ENCODE measurements around the gene STAT3.

The STAT3 gene

GRCh38 chr17:42372142-42372541 is 16.1 kb downstream of the STAT3 start:
- TF ChIP-seq EGR1 (IDR thresholded peaks at IDR 0.05) (no peak), TAF1 (IDR thresholded peaks at IDR 0.05; ENCODE audit: low read depth) (no peak), YY1 (IDR thresholded peaks at IDR 0.05; ENCODE audit: low read depth) (no peak), TCF12 (IDR thresholded peaks at IDR 0.05; ENCODE audit: low read depth) (no peak), USF1 (IDR thresholded peaks at IDR 0.05) (no peak), REST (IDR thresholded peaks at IDR 0.05; ENCODE audit: low read depth) (no peak), ZBTB7A (IDR thresholded peaks at IDR 0.05; ENCODE audit: low read depth) (no peak)

GRCh38 chr17:42365136-42365535 is 23.1 kb downstream of the STAT3 start:
- TF ChIP-seq USF1 (IDR thresholded peaks at IDR 0.05) (no peak), EP300 (IDR thresholded peaks at IDR 0.05; ENCODE audit: borderline replicate concordance) (no peak), TCF12 (IDR thresholded peaks at IDR 0.05; ENCODE audit: low read depth) (no peak), CREB1 (IDR thresholded peaks at IDR 0.05; ENCODE audit: low read depth) (no peak), FOXM1 (IDR thresholded peaks at IDR 0.05; ENCODE audit: borderline replicate concordance, low read depth) (no peak), MAX (IDR thresholded peaks at IDR 0.05) (no peak), RAD21 (IDR thresholded peaks at IDR 0.05; ENCODE audit: low read depth) (no peak), CEBPB (IDR thresholded peaks at IDR 0.05) (no peak), EGR1 (IDR thresholded peaks at IDR 0.05) (no peak), TEAD4 (IDR thresholded peaks at IDR 0.05) (no peak), ZBTB7A (IDR thresholded peaks at IDR 0.05; ENCODE audit: low read depth) (no peak), REST (IDR thresholded peaks at IDR 0.05; ENCODE audit: low read depth) (no peak)

- no peak for TF ChIP-seq MAX (IDR thresholded peaks at IDR 0.05)
- TF ChIP-seq FOXM1 (IDR thresholded peaks at IDR 0.05; ENCODE audit: borderline replicate concordance, low read depth) = no peak
- TF ChIP-seq TEAD4 (IDR thresholded peaks at IDR 0.05) = no peak
- no peak for TF ChIP-seq NFIC (IDR thresholded peaks at IDR 0.05)
- TF ChIP-seq REST (IDR thresholded peaks at IDR 0.05; ENCODE audit: low read depth) = no peak
- no peak for TF ChIP-seq RAD21 (IDR thresholded peaks at IDR 0.05; ENCODE audit: low read depth)
- TF ChIP-seq EGR1 (IDR thresholded peaks at IDR 0.05) = no peak
- no peak for TF ChIP-seq TAF1 (IDR thresholded peaks at IDR 0.05; ENCODE audit: low read depth)
- TF ChIP-seq TCF12 (IDR thresholded peaks at IDR 0.05; ENCODE audit: low read depth) = no peak
- no peak for TF ChIP-seq YY1 (IDR thresholded peaks at IDR 0.05; ENCODE audit: low read depth)
- TF ChIP-seq CEBPB (IDR thresholded peaks at IDR 0.05) = no peak
These were observed 24.3 kb downstream of the STAT3 start for GRCh38 chr17:42363767-42364585.

- no peak for TF ChIP-seq USF1 (IDR thresholded peaks at IDR 0.05)
- TF ChIP-seq EP300 (IDR thresholded peaks at IDR 0.05; ENCODE audit: borderline replicate concordance) = no peak
- TF ChIP-seq FOXM1 (IDR thresholded peaks at IDR 0.05; ENCODE audit: borderline replicate concordance, low read depth) = no peak
- no peak for TF ChIP-seq RAD21 (IDR thresholded peaks at IDR 0.05; ENCODE audit: low read depth)
- TF ChIP-seq REST (IDR thresholded peaks at IDR 0.05; ENCODE audit: low read depth) = no peak
- no peak for TF ChIP-seq YY1 (IDR thresholded peaks at IDR 0.05; ENCODE audit: low read depth)
- TF ChIP-seq EGR1 (IDR thresholded peaks at IDR 0.05) = no peak
- TF ChIP-seq TCF12 (IDR thresholded peaks at IDR 0.05; ENCODE audit: low read depth) = no peak
- TF ChIP-seq CEBPB (IDR thresholded peaks at IDR 0.05) = no peak
- TF ChIP-seq MAX (IDR thresholded peaks at IDR 0.05) = no peak
- TF ChIP-seq TAF1 (IDR thresholded peaks at IDR 0.05; ENCODE audit: low read depth) = no peak
- TF ChIP-seq CREB1 (IDR thresholded peaks at IDR 0.05; ENCODE audit: low read depth) = no peak
These were observed 25.0 kb downstream of the STAT3 start for GRCh38 chr17:42363231-42363630.

Measured in Ishikawa (cell line).